Endothelial cell of umbilical vein (primary cell): ENCODE results near the gene CD151. TPM values are rescaled to one million over a fixed set of nuclear protein-coding genes. Genes with fewer than 3 reads are reported as not detected.

Experiments used
- BruUV-seq: library from RNA; stranded (reverse); fragments of 400-500 nt; replicated peaks from 2 replicates; lab custom pipeline; 2021; lab: Mats Ljungman, UMichigan
- CTCF ChIA-PET: fragments of 300-600, 350-600 bp; sonication (Branson Sonifier 250); formaldehyde crosslinking; loops from one replicate; lab custom pipeline; 2021; ENCODE audit warnings: antibody characterized with exemption, inconsistent platforms; lab: Charles Lee
- POLR2A ChIA-PET: fragments of 300-600, 350-600 bp; sonication (Branson Sonifier 250); formaldehyde crosslinking; loops from one replicate; lab custom pipeline; 2021; ENCODE audit warnings: antibody characterized with exemption, inconsistent platforms; lab: Charles Lee
- DNase-seq: peaks from one replicate; pipeline ENCODE4 v3.0.0-alpha.2; 2011; ENCODE audit warnings: low read depth, low spot score
- FAIRE-seq: peaks from 2 replicates; lab custom pipeline; 2011; peaks lifted over from hg19 to GRCh38; lab: Jason Lieb, UNC
- H2AFZ ChIP-seq: 2 replicates; pipeline ENCODE4 v1.6.0; 2012; ENCODE audit warnings: low read depth, low read length, control low read depth, inconsistent platforms
- H3K27ac ChIP-seq: 2 replicates; pipeline ENCODE4 v1.5.1; 2011; ENCODE audit warnings: low read depth, mild to moderate bottlenecking, control low read depth, low read length, moderate library complexity; ENCODE audit not compliant: insufficient read depth
- H3K27me3 ChIP-seq, 2 experiments: 2 replicates each; pipeline versions ENCODE4 v1.6.0 to v1.6.1; 2011; ENCODE audit warnings: low read length in 2 of 2, mixed read lengths in 1 of 2; ENCODE audit not compliant: control insufficient read depth in 2 of 2, insufficient read depth in 2 of 2
- H3K36me3 ChIP-seq, 2 experiments: 2 replicates in 1 of 2; 3 replicates in 1 of 2; pipeline ENCODE4 v1.5.1; 2011; ENCODE audit warnings: low read length in 2 of 2, mild to moderate bottlenecking in 1 of 2, moderate library complexity in 1 of 2; ENCODE audit not compliant: control insufficient read depth in 2 of 2, insufficient read depth in 2 of 2; ENCODE audit errors: extremely low read depth in 1 of 2
- H3K4me1 ChIP-seq: 3 replicates; pipeline ENCODE4 v1.5.1; 2011; ENCODE audit warnings: mild to moderate bottlenecking, low read length; ENCODE audit not compliant: control insufficient read depth, insufficient read depth; ENCODE audit errors: extremely low read depth
- H3K4me2 ChIP-seq: 2 replicates; pipeline ENCODE4 v1.6.1; 2011; ENCODE audit warnings: low read length, control low read depth, mixed read lengths; ENCODE audit not compliant: insufficient read depth
- H3K4me3 ChIP-seq, 3 experiments: fragments of 200-600 bp in 1 of 3; sonication (generic), shearing (Covaris generic) in 1 of 3; replicated peaks in 1 of 3; 2 replicates each; pipeline ENCODE4 v1.5.1; 2011 to 2016; ENCODE audit warnings: control low read depth in 3 of 3, low read length in 3 of 3, mild to moderate bottlenecking in 2 of 3, inconsistent platforms in 1 of 3, low read depth in 1 of 3, moderate library complexity in 1 of 3; ENCODE audit not compliant: insufficient read depth in 1 of 3
- H3K79me2 ChIP-seq: 2 replicates; pipeline ENCODE4 v1.6.0; 2012; ENCODE audit warnings: low read length, inconsistent platforms; ENCODE audit not compliant: control insufficient read depth, insufficient read depth
- H3K9ac ChIP-seq: replicated peaks from 2 replicates; pipeline ENCODE3; 2011; ENCODE audit warnings: low read length, control low read depth; ENCODE audit not compliant: insufficient read depth; ENCODE audit errors: extremely low read depth
- H3K9me1 ChIP-seq: replicated peaks from 3 replicates; pipeline ENCODE4 v1.6.0; 2011; ENCODE audit warnings: mild to moderate bottlenecking, low read length; ENCODE audit not compliant: control insufficient read depth, insufficient read depth; ENCODE audit errors: extremely low read depth
- H3K9me3 ChIP-seq: replicated peaks from 2 replicates; pipeline ENCODE4 v1.5.1; 2012; ENCODE audit warnings: low read length, inconsistent platforms; ENCODE audit not compliant: control insufficient read depth, insufficient read depth
- H4K20me1 ChIP-seq: replicated peaks from 2 replicates; pipeline ENCODE3; 2011; ENCODE audit warnings: mild to moderate bottlenecking, low read length; ENCODE audit not compliant: control insufficient read depth, insufficient read depth; ENCODE audit errors: extremely low read depth
- EZH2 ChIP-seq: IDR thresholded peaks from 2 replicates; pipeline ENCODE4 v1.6.1; 2012; ENCODE audit warnings: borderline replicate concordance, low read depth, mild to moderate bottlenecking, moderate library complexity, low read length, inconsistent platforms; ENCODE audit not compliant: severe bottlenecking
- GATA2 ChIP-seq: IDR thresholded peaks from 2 replicates; pipeline ENCODE4 v1.7.0; 2011; ENCODE audit warnings: low read depth, mild to moderate bottlenecking, moderate library complexity, mixed read lengths, low read length; ENCODE audit not compliant: insufficient read length, insufficient read depth
- JUN ChIP-seq: IDR thresholded peaks from 2 replicates; pipeline ENCODE4 v1.6.1; 2011; ENCODE audit warnings: borderline replicate concordance, low read depth; ENCODE audit not compliant: insufficient read length, insufficient read depth
- MAX ChIP-seq: IDR thresholded peaks from 2 replicates; pipeline ENCODE4 v1.6.1; 2011; ENCODE audit not compliant: insufficient read depth, insufficient read length
- MYC ChIP-seq: IDR thresholded peaks from one replicate; pipeline ENCODE4 v1.6.1; 2011; ENCODE audit warnings: mild to moderate bottlenecking, low read depth, low read length
- POLR2A ChIP-seq: IDR thresholded peaks from 2 replicates; pipeline ENCODE4 v1.6.1; 2012; ENCODE audit warnings: low read depth, mild to moderate bottlenecking, control low read depth, low read length
- POLR2AphosphoS5 ChIP-seq: IDR thresholded peaks from 2 replicates; pipeline ENCODE4 v1.6.1; 2012; ENCODE audit warnings: low read depth, mild to moderate bottlenecking, control low read depth, low read length, moderate library complexity; ENCODE audit not compliant: insufficient read depth
- dilution Hi-C: fragments of 300-500 bp; cut with MboI; formaldehyde crosslinking; loops from one replicate; pipeline ENCODE4 v1.15.0; 2019; ENCODE audit warnings: low sequenced_read_pairs; ENCODE audit not compliant: extremely low pct_ligation_motif_present
- intact Hi-C: fragments of 100-400 bp; cut with micrococcal nuclease; formaldehyde crosslinking; loops from one replicate; pipeline ENCODE4 v1.10.0; 2022
- polyA plus RNA-seq, 4 experiments: library from polyadenylated mRNA; depleted of rRNA in 3 of 4; stranded (reverse) in 3 of 4; unstranded in 1 of 4; fragments of >200 nt; gene quantifications; 2 replicates each; pipeline versions ENCODE4 v1.2.1 to v1.2.3, GENCODE V29; 2011 to 2012; ENCODE audit warnings: missing spikeins in 1 of 4
- total RNA-seq: library from RNA; stranded (reverse); gene quantifications from 2 replicates; pipeline ENCODE4 v1.2.3, GENCODE V29; 2021
- TF ChIP-seq, protein P1 (sequence below), 2 donors: IDR thresholded peaks; 1 replicate in 1 of 2; 2 replicates in 1 of 2; pipeline ENCODE4 v1.5.1; 2011; ENCODE audit warnings: low read length in 2 of 2, mild to moderate bottlenecking in 2 of 2, moderate library complexity in 2 of 2, control low read depth in 1 of 2, inconsistent platforms in 1 of 2, low read depth in 1 of 2; ENCODE audit not compliant: insufficient read depth in 1 of 2; ENCODE audit errors: extremely low read depth in 1 of 2

Gene CD151
- total and polyA plus RNA-seq, 2 donors (not counting 3 experiments of a cell fraction or from before 2014, with no cell fraction given) = 515 to 1,090 TPM

DNA sequence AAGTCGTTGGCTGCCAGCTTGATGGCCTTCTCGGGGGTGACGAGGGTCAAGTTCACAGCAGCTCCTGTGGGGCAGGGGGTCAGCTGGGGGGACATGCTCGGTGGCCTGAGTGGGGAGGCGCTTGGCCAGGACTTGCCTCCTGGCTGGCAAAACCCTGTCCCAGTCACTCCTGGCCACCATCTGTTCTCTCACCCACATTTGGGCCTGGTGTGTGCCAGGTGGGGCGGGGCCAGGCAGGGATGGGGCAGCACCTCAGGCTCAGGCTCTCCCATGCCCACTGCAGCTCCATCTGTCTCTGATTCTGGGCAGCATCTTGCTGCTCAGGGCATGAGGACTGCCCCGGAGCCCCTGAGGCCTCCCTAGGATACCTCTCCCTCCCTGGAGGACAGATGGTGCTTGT, 39.2 kb upstream of the CD151 start:
- peaks cover 11% of the 10 kb centered on the region for H3K79me2 ChIP-seq
- H2AFZ ChIP-seq = no peak overlapping the region
- H4K20me1 ChIP-seq = no peaks in the 10 kb centered on the region
- CTCF ChIA-PET = no interaction called here
- FAIRE-seq (no peak), DNase-seq (no peak)
- H3K27me3 ChIP-seq = no peaks in the 10 kb centered on the region
- H3K4me3 ChIP-seq = no peak overlapping the region
- H3K9me3 ChIP-seq = no peaks in the 10 kb centered on the region
- TF ChIP-seq POLR2AphosphoS5 = no peak
- no peak for TF ChIP-seq GATA2
- no peak overlapping the region for H3K27ac ChIP-seq
- POLR2A ChIA-PET = no interaction called here
- intact Hi-C loops = no loop called here
- dilution Hi-C loops = no loop called here
- no peak overlapping the region for H3K4me2 ChIP-seq
- no peaks in the 10 kb centered on the region for H3K36me3 ChIP-seq
- H3K9ac ChIP-seq = no peak overlapping the region
- BruUV-seq = no TSS peak
- no peaks in the 10 kb centered on the region for H3K9me1 ChIP-seq
- peaks cover 14% of the 10 kb centered on the region for H3K4me1 ChIP-seq

DNA sequence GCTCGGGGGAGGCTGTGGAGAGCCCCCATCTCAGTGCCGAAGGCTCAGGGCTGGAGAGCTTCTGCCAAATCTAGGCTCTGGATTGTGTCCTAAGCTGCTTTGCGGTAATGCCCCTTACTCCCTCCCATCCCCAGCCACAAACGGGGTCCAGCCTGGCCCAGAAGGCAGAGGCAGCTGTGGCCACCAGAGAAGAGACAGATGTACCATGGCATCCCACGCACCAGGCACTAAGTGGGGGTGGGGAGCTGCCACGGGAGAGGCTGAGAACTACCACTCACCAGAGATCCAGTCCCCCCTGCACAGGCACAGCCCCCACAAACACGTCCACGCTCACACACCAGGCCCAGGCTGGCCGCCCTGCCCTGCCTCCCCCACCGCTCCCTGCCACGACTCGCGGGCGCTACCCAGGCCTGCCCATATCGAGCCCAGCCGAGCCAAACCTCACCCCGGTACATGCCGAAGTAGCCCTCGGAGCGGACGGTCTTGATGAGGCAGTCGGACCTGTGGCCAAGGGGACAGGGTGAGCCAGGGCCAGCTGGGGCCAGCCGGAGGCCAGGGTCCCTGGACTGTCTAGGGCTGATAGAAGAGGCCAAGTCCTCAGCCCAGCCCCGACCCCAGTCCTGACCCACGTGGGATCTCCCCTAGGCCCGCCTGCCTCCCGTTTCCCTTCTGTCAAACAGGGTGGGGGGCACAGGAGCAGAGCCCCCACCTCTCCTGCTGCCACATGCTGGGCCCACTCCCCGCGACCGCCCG, 38.6 kb upstream of the CD151 start:
- Histone ChIP-seq H3K9me3 (no peaks in the 10 kb centered on the region), H3K4me3 (no peak overlapping the region), H3K4me2 (no peak overlapping the region), H3K9ac (no peak overlapping the region), H3K36me3 (no peaks in the 10 kb centered on the region), H3K9me1 (no peaks in the 10 kb centered on the region), H3K79me2 (peaks cover 11% of the 10 kb centered on the region), H2AFZ (no peak overlapping the region), H3K27me3 (no peaks in the 10 kb centered on the region), H4K20me1 (no peaks in the 10 kb centered on the region), H3K4me1 (peaks cover 14% of the 10 kb centered on the region), H3K27ac (no peak overlapping the region)
- BruUV-seq = no TSS peak
- intact Hi-C loops (no loop called here), dilution Hi-C loops (no loop called here)
- FAIRE-seq (no peak), DNase-seq (no peak)
- TF ChIP-seq, protein P1, sequence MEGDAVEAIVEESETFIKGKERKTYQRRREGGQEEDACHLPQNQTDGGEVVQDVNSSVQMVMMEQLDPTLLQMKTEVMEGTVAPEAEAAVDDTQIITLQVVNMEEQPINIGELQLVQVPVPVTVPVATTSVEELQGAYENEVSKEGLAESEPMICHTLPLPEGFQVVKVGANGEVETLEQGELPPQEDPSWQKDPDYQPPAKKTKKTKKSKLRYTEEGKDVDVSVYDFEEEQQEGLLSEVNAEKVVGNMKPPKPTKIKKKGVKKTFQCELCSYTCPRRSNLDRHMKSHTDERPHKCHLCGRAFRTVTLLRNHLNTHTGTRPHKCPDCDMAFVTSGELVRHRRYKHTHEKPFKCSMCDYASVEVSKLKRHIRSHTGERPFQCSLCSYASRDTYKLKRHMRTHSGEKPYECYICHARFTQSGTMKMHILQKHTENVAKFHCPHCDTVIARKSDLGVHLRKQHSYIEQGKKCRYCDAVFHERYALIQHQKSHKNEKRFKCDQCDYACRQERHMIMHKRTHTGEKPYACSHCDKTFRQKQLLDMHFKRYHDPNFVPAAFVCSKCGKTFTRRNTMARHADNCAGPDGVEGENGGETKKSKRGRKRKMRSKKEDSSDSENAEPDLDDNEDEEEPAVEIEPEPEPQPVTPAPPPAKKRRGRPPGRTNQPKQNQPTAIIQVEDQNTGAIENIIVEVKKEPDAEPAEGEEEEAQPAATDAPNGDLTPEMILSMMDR (IDR thresholded peaks at IDR 0.05; ENCODE audit: extremely low read depth in 1 of 2, insufficient read depth in 1 of 2, low read depth in 1 of 2, low read length in 2 of 2) = no peak
- TF ChIP-seq EZH2 = no peak
- TF ChIP-seq GATA2 = no peak
- no peak for TF ChIP-seq POLR2A
- TF ChIP-seq MAX = no peak
- TF ChIP-seq MYC = no peak
- TF ChIP-seq JUN = no peak
- ChIA-PET CTCF (no interaction called here), POLR2A (interaction anchor here (0.5 kb wide), 1 partner anchor 15 kb away, joined by 3 read pairs; no protein-coding TSS in a partner anchor)
